HFF-Myc (cell line): ENCODE results near the gene TESK1.
"Not testable (repeated sequence)": the region's sequence is repeated elsewhere in the genome, so short reads cannot be mapped to it uniquely, and the experiment has no call there.

Experiments
- DNase-seq: peaks from one replicate; pipeline ENCODE4 v3.0.0-alpha.2; 2011; ENCODE audit warnings: low read depth; ENCODE audit errors: extremely low read depth
- H3K4me3 ChIP-seq: replicated peaks from 2 replicates; pipeline ENCODE4 v1.5.1; 2011; ENCODE audit warnings: low read depth, mild to moderate bottlenecking, control low read depth, low read length
- TF ChIP-seq, protein P1 (sequence below): IDR thresholded peaks from 2 replicates; pipeline ENCODE4 v1.5.1; 2012; ENCODE audit warnings: mild to moderate bottlenecking, low read depth, low read length, control low read depth; ENCODE audit errors: missing control alignments

TESK1 gene

DNA sequence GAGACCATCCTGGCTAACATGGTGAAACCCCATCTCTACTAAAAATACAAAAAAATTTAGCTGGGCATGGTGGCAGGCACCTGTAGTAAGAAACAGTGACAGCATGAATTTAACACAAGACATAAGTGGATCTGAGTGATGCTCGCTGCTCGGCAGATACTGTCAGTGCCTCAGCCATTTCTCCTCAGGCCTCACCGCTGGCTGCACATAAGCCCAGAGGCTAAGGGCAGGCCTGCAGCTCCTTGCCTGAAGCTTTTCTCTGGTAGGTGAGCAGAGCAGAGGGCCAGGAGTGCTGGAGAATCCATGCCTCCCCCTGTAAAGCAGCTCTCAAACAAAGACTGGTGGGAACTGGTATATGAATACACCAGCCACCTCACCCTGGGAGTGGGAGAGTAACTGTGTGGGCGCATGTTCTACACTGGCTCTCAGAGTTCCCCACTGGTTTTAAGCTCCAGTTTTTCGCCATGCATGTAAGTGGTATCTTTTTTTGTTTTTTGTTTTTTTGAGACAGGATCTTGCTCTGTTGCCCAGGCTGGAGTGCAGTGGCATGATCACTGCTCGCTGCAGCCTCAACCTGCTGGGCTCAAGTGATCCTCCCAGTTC, 23.4 kb downstream of the TESK1 start:
- no peak overlapping the region for H3K4me3 ChIP-seq

DNA sequence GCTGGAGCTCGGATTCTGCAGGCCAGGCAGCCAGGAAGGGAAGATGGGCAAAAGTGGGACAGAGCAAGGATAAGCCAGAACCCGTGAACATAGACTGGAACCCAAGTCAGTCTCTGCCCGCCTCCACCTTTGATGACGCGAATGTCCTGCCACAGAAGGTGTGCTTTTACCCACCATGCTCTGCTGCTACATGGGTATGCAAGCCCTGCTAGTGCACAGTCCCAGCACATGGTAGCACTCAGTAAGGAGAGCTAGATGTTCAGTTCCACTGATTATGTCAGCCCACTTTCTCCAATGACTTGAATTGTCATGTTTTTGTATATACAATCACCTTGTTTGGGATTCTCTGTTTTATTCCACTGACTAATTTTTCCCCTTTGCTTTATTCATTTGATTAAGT, 24.5 kb downstream of the TESK1 start:
- no peak for DNase-seq
- H3K4me3 ChIP-seq: no peak overlapping the region
- TF ChIP-seq, protein P1, sequence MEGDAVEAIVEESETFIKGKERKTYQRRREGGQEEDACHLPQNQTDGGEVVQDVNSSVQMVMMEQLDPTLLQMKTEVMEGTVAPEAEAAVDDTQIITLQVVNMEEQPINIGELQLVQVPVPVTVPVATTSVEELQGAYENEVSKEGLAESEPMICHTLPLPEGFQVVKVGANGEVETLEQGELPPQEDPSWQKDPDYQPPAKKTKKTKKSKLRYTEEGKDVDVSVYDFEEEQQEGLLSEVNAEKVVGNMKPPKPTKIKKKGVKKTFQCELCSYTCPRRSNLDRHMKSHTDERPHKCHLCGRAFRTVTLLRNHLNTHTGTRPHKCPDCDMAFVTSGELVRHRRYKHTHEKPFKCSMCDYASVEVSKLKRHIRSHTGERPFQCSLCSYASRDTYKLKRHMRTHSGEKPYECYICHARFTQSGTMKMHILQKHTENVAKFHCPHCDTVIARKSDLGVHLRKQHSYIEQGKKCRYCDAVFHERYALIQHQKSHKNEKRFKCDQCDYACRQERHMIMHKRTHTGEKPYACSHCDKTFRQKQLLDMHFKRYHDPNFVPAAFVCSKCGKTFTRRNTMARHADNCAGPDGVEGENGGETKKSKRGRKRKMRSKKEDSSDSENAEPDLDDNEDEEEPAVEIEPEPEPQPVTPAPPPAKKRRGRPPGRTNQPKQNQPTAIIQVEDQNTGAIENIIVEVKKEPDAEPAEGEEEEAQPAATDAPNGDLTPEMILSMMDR: no peak

More for the DNA sequence above, 23.4 kb downstream of the TESK1 start:
- DNase-seq: no peak
- TF ChIP-seq, protein P1: no peak

- no peak for DNase-seq
- no peak overlapping the region for H3K4me3 ChIP-seq
- TF ChIP-seq, protein P1: no peak
Observed at GRCh38 chr9:35635730-35636129, 30.7 kb downstream of the TESK1 start.

- no peak for DNase-seq
- TF ChIP-seq, protein P1: no peak
- H3K4me3 ChIP-seq: no peak overlapping the region
Observed at GRCh38 chr9:35636135-35636876, 31.2 kb downstream of the TESK1 start.

GRCh38 chr9:35636877-35637246, 31.8 kb downstream of the TESK1 start:
- H3K4me3 ChIP-seq, DNase-seq: not testable (repeated sequence)

- DNase-seq, H3K4me3 ChIP-seq: not testable (repeated sequence)
Observed at GRCh38 chr9:35637427-35637955, 32.4 kb downstream of the TESK1 start.

DNA sequence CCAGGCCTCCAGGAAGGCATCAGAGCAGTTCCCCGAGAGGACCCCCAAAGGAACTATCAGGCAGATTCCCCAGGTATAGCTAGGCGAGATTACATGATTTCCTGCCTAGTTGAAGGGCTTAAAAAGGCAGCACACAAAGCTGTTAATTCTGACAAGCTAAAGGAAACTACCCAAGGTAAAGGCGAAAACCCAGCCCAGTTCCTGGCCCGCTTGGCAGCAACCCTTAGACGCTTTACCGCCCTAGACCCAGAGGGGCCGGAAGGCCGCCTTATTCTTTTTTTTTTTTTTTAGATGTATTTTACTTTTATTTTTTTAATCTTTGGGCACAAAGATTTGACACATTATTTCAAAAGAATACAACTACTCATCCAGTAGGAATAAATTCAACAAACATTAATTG, 33.7 kb downstream of the TESK1 start:
- H3K4me3 ChIP-seq, DNase-seq: not testable (repeated sequence)

DNA sequence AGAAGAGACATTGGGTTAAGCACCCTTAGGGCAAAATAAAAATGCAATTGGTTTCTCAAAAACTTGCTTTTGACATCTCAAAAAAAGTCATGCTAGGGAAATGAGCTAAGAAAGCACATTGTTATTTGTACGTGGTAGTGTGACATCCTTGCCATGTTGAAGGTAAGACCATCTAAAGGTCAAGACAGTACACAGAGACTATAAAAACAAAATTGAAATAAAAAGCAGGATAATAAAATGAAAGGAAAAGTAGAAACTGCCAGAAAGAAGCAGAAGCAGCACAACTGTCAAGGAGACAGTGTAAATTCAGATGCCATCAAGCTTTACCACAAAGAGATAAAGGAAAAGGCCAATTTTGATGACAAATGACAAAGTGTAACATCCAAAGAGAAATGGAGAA, 34.2 kb downstream of the TESK1 start:
- DNase-seq, H3K4me3 ChIP-seq: not testable (repeated sequence)

- TF ChIP-seq, protein P1: no peak
Observed at GRCh38 chr9:35639631-35640030, 34.6 kb downstream of the TESK1 start.

DNA sequence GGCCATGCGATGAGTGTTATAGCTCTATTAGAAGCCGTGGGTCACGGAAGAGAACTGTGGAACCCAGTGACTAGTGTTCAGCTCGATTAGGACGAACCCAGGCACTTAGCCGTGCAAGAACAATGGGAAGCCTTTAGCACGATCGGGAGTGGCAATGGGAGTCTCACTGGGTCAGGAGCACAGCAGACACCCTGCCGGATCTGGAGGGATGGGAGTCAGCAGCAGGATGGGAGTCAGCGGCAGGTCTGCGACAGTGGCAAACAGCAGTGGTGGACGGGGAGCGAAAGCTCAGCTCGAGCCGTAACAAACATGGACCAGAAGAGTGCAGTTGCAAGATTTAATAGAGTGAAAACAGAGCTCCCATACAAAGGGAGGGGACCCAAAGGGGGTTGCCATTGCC, 35.4 kb downstream of the TESK1 start:
- H3K4me3 ChIP-seq, DNase-seq: not testable (repeated sequence)

More at GRCh38 chr9:35639631-35640030, 34.6 kb downstream of the TESK1 start:
- no peak for DNase-seq
- H3K4me3 ChIP-seq: no peak overlapping the region

GRCh38 chr9:35641478-35641877, 36.4 kb downstream of the TESK1 start:
- not testable (repeated sequence) for H3K4me3 ChIP-seq, DNase-seq
